ENCODE results near the gene ACER3. TPM values are rescaled to one million over a fixed set of nuclear protein-coding genes. Genes with fewer than 3 reads are reported as not detected.

Gene ACER3
- total RNA-seq, 1 donor from 2014 or later, result 17.3 TPM

DNA sequence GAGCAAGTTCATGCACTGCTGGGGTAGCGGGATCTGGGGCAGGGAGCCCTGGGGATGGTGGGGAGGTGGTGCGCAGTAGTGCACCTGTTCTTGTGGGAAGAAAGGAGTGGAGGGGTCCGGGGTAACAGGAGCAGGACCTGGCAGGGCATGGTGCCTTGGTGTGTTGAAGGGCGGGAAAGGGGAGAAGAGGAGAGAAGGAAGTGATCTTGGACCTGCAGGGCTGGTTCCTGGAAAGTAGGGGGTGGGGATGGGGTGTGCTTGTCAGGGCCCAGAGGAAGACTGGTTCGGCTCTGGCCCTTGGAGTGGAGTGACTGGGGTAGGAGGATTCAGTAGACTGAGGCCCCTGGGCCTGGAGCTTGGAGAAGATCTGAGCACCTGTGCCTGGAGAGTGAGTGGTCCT lies 195.2 kb downstream of the ACER3 start:
- no peak overlapping the region for H3K27ac Mint-ChIP-seq (ENCODE audit: unreplicated experiment)
- H3K9me3 Mint-ChIP-seq (ENCODE audit: unreplicated experiment), result no peaks in the 10 kb centered on the region

GRCh38 chr11:77056814-77057402 lies 196.2 kb downstream of the ACER3 start:
- Histone ChIP-seq H3K4me2 (ENCODE audit: low read length) (no peak overlapping the region), H3K36me3 (ENCODE audit: insufficient read depth, low read length) (no peaks in the 10 kb centered on the region), H3K4me1 (ENCODE audit: insufficient read depth, low read length) (no peaks in the 10 kb centered on the region), H3K79me2 (ENCODE audit: insufficient read depth, low read length) (no peaks in the 10 kb centered on the region), H3K9me3 (ENCODE audit: insufficient read depth, low read depth, low read length) (peaks cover 4% of the 10 kb centered on the region), H3K27ac (ENCODE audit: low read depth, low read length) (no peak overlapping the region), H4K20me1 (ENCODE audit: insufficient read depth, low read length) (no peaks in the 10 kb centered on the region), H3K9ac (ENCODE audit: low read length) (no peak overlapping the region), H3K4me3 (ENCODE audit: insufficient read depth, low read depth, low read length) (no peak overlapping the region), H2AFZ (ENCODE audit: low read depth, low read length) (no peak overlapping the region), H3K27me3 (ENCODE audit: insufficient read depth, low read length) (peaks cover 6% of the 10 kb centered on the region)
- FAIRE-seq (no peak), DNase-seq (ENCODE audit: low read depth) (no peak)
- TF ChIP-seq EZH2 (IDR thresholded peaks at IDR 0.05; ENCODE audit: insufficient read depth, low read length) (no peak), CTCF (IDR thresholded peaks at IDR 0.05; ENCODE audit: insufficient read depth, low read depth, low read length) (no peak)
- Mint-ChIP-seq H3K27me3 (ENCODE audit: low read depth, unreplicated experiment) (peaks cover 4% of the 10 kb centered on the region), H3K4me3 (ENCODE audit: unreplicated experiment) (no peak overlapping the region), H3K27ac (ENCODE audit: unreplicated experiment) (no peak overlapping the region), H3K9me3 (ENCODE audit: unreplicated experiment) (no peaks in the 10 kb centered on the region), H3K36me3 (ENCODE audit: low read depth, unreplicated experiment) (no peaks in the 10 kb centered on the region), H3K4me1 (ENCODE audit: low read depth, unreplicated experiment) (no peaks in the 10 kb centered on the region)

More for the DNA sequence above, 195.2 kb downstream of the ACER3 start:
- FAIRE-seq (no peak), DNase-seq (ENCODE audit: low read depth) (no peak)
- Histone ChIP-seq H3K27ac (ENCODE audit: low read depth, low read length) (no peak overlapping the region), H3K9me3 (ENCODE audit: insufficient read depth, low read depth, low read length) (peaks cover 4% of the 10 kb centered on the region), H3K9ac (ENCODE audit: low read length) (no peak overlapping the region), H3K4me3 (ENCODE audit: insufficient read depth, low read depth, low read length) (no peak overlapping the region), H4K20me1 (ENCODE audit: insufficient read depth, low read length) (no peaks in the 10 kb centered on the region), H3K4me1 (ENCODE audit: insufficient read depth, low read length) (no peaks in the 10 kb centered on the region), H3K36me3 (ENCODE audit: insufficient read depth, low read length) (no peaks in the 10 kb centered on the region), H3K79me2 (ENCODE audit: insufficient read depth, low read length) (no peaks in the 10 kb centered on the region), H3K27me3 (ENCODE audit: insufficient read depth, low read length) (peaks cover 6% of the 10 kb centered on the region), H3K4me2 (ENCODE audit: low read length) (no peak overlapping the region), H2AFZ (ENCODE audit: low read depth, low read length) (no peak overlapping the region)
- Mint-ChIP-seq H3K27me3 (ENCODE audit: low read depth, unreplicated experiment) (peaks cover 4% of the 10 kb centered on the region), H3K4me3 (ENCODE audit: unreplicated experiment) (no peak overlapping the region), H3K4me1 (ENCODE audit: low read depth, unreplicated experiment) (no peaks in the 10 kb centered on the region), H3K36me3 (ENCODE audit: low read depth, unreplicated experiment) (no peaks in the 10 kb centered on the region)
- TF ChIP-seq CTCF (IDR thresholded peaks at IDR 0.05; ENCODE audit: insufficient read depth, low read depth, low read length), result no peak
- TF ChIP-seq EZH2 (IDR thresholded peaks at IDR 0.05; ENCODE audit: insufficient read depth, low read length), result no peak

- no peak for DNase-seq (ENCODE audit: low read depth)
- no peak overlapping the region for H2AFZ ChIP-seq (ENCODE audit: low read depth, low read length)
- H3K79me2 ChIP-seq (ENCODE audit: insufficient read depth, low read length), result no peaks in the 10 kb centered on the region
- no peaks in the 10 kb centered on the region for H4K20me1 ChIP-seq (ENCODE audit: insufficient read depth, low read length)
- Mint-ChIP-seq H3K4me1 (ENCODE audit: low read depth, unreplicated experiment) (no peaks in the 10 kb centered on the region), H3K36me3 (ENCODE audit: low read depth, unreplicated experiment) (no peaks in the 10 kb centered on the region), H3K9me3 (ENCODE audit: unreplicated experiment) (no peaks in the 10 kb centered on the region), H3K27ac (ENCODE audit: unreplicated experiment) (no peak overlapping the region), H3K27me3 (ENCODE audit: low read depth, unreplicated experiment) (peaks cover 7% of the 10 kb centered on the region), H3K4me3 (ENCODE audit: unreplicated experiment) (no peak overlapping the region)
- H3K27ac ChIP-seq (ENCODE audit: low read depth, low read length), result no peak overlapping the region
- peaks cover 4% of the 10 kb centered on the region for H3K9me3 ChIP-seq (ENCODE audit: insufficient read depth, low read depth, low read length)
- H3K27me3 ChIP-seq (ENCODE audit: insufficient read depth, low read length), result peaks cover 6% of the 10 kb centered on the region
- no peak for FAIRE-seq
- H3K4me1 ChIP-seq (ENCODE audit: insufficient read depth, low read length), result no peaks in the 10 kb centered on the region
- TF ChIP-seq CTCF (IDR thresholded peaks at IDR 0.05; ENCODE audit: insufficient read depth, low read depth, low read length), result no peak
- no peak for TF ChIP-seq EZH2 (IDR thresholded peaks at IDR 0.05; ENCODE audit: insufficient read depth, low read length)
- H3K4me3 ChIP-seq (ENCODE audit: insufficient read depth, low read depth, low read length), result no peak overlapping the region
- no peaks in the 10 kb centered on the region for H3K36me3 ChIP-seq (ENCODE audit: insufficient read depth, low read length)
- H3K4me2 ChIP-seq (ENCODE audit: low read length), result no peak overlapping the region
- H3K9ac ChIP-seq (ENCODE audit: low read length), result no peak overlapping the region
Measured at GRCh38 chr11:77057938-77058474, 197.3 kb downstream of the ACER3 start.

Data from astrocyte (in vitro differentiated cells and primary cell).